HepG2 (cell line): ENCODE data around the gene DNAI4. TPM values are rescaled to one million over a fixed set of nuclear protein-coding genes. Genes with fewer than 3 reads are reported as not detected.

Experiments
- FOXJ3 ChIP-seq: sonication (generic); formaldehyde crosslinking; IDR thresholded peaks from 2 replicates; pipeline ENCODE4 v1.4.0; 2020; ENCODE audit warnings: missing genetic modification reagents, mild to moderate bottlenecking, borderline replicate concordance
- GZF1 ChIP-seq: sonication (generic); formaldehyde crosslinking; IDR thresholded peaks from 2 replicates; pipeline ENCODE4 v1.5.1; 2020; ENCODE audit warnings: mild to moderate bottlenecking, missing genetic modification reagents
- HOXA7 ChIP-seq: sonication (generic); formaldehyde crosslinking; IDR thresholded peaks from 2 replicates; pipeline ENCODE4 v1.8.1; 2022; ENCODE audit warnings: mild to moderate bottlenecking, missing genetic modification reagents, moderate library complexity
- MED1 ChIP-seq: sonication (generic); formaldehyde crosslinking; IDR thresholded peaks from 2 replicates; pipeline ENCODE4 v1.4.0; 2020; ENCODE audit warnings: missing genetic modification reagents
- PRPF4 ChIP-seq: fragments of 200-400 bp; formaldehyde crosslinking; IDR thresholded peaks from 2 replicates; pipeline ENCODE4 v1.6.1; 2016; ENCODE audit warnings: low read length, low read depth; ENCODE audit not compliant: poor library complexity, severe bottlenecking
- SMAD3 ChIP-seq: sonication (generic); formaldehyde crosslinking; IDR thresholded peaks from 2 replicates; pipeline ENCODE4 v1.4.0; 2020; ENCODE audit warnings: missing genetic modification reagents
- STAT5B ChIP-seq: sonication (generic); formaldehyde crosslinking; IDR thresholded peaks from 2 replicates; pipeline ENCODE4 v1.4.0; 2020; ENCODE audit warnings: missing genetic modification reagents
- ZBTB21 ChIP-seq: sonication (generic); formaldehyde crosslinking; IDR thresholded peaks from 2 replicates; pipeline ENCODE4 v1.4.0; 2020; ENCODE audit warnings: missing genetic modification reagents
- ZNF136 ChIP-seq: sonication (generic); formaldehyde crosslinking; IDR thresholded peaks from 2 replicates; pipeline ENCODE4 v1.8.1; 2022; ENCODE audit warnings: low read depth, mild to moderate bottlenecking, moderate library complexity, missing genetic modification reagents
- ZNF557 ChIP-seq: sonication (generic); formaldehyde crosslinking; IDR thresholded peaks from 2 replicates; pipeline ENCODE4 v1.4.0; 2020; ENCODE audit warnings: missing genetic modification reagents
- ZNF615 ChIP-seq: sonication (generic); formaldehyde crosslinking; IDR thresholded peaks from 2 replicates; pipeline ENCODE4 v1.5.0; 2020; ENCODE audit warnings: mild to moderate bottlenecking, missing genetic modification reagents, borderline replicate concordance
- ZNF703 ChIP-seq: sonication (generic); formaldehyde crosslinking; IDR thresholded peaks from 2 replicates; pipeline ENCODE4 v1.5.1; 2020; ENCODE audit warnings: missing genetic modification reagents, mild to moderate bottlenecking, moderate library complexity, borderline replicate concordance
- ZNF782 ChIP-seq: sonication (generic); formaldehyde crosslinking; IDR thresholded peaks from 2 replicates; pipeline ENCODE4 v1.4.0; 2020; ENCODE audit warnings: missing genetic modification reagents, mild to moderate bottlenecking, borderline replicate concordance
- ZSCAN9 ChIP-seq: IDR thresholded peaks from 2 replicates; pipeline ENCODE4 v1.6.1; 2016; ENCODE audit warnings: borderline replicate concordance
- polyA plus RNA-seq, 8 experiments: library from polyadenylated mRNA; depleted of rRNA in 3 of 8; stranded (reverse) in 7 of 8; unstranded in 1 of 8; fragments of >200 nt; fragmentation: Illumina TruSeq in 4 of 8; extraction: Trizol in 4 of 8; gene quantifications; 2 replicates each; pipeline versions ENCODE4 v1.2.1 to v1.2.3, GENCODE V29; 2011 to 2016; ENCODE audit warnings: low read depth in 4 of 8, missing spikeins in 1 of 8, mixed read lengths in 1 of 8; ENCODE audit not compliant: insufficient read depth in 1 of 8
- total RNA-seq, 5 experiments: library from RNA; depleted of rRNA; stranded (reverse); fragments of >200 nt; fragmentation: Illumina TruSeq; extraction: Trizol; gene quantifications; 2 replicates each; pipeline ENCODE4 v1.2.3, GENCODE V29; 2016; ENCODE audit warnings: low read depth in 1 of 5
- TF ChIP-seq, protein P1 (sequence below): sonication (generic); formaldehyde crosslinking; IDR thresholded peaks from 2 replicates; pipeline ENCODE4 v1.5.0; 2020; ENCODE audit warnings: mild to moderate bottlenecking, missing genetic modification reagents
- TF ChIP-seq, protein P2 (sequence below), 2 experiments: fragments of 450-650 bp in 1 of 2; sonication (generic) in 1 of 2; formaldehyde crosslinking; IDR thresholded peaks; 2 replicates each; pipeline versions ENCODE4 v1.5.0 to v1.8.0; 2020 to 2022; ENCODE audit warnings: mild to moderate bottlenecking in 1 of 2, missing genetic modification reagents in 1 of 2
- TF ChIP-seq, protein P3 (sequence below): sonication (generic); formaldehyde crosslinking; IDR thresholded peaks from 2 replicates; pipeline ENCODE4 v1.9.0; 2021; ENCODE audit warnings: missing genetic modification reagents, mild to moderate bottlenecking, borderline replicate concordance
- TF ChIP-seq, protein P4 (sequence below): IDR thresholded peaks from 2 replicates; pipeline ENCODE4 v1.6.1; 2012; ENCODE audit warnings: low read depth, low read length, improper control_type of control experiment
- TF ChIP-seq, protein P5 (sequence below): sonication (generic); formaldehyde crosslinking; IDR thresholded peaks from 2 replicates; pipeline ENCODE4 v1.4.0; 2020; ENCODE audit warnings: missing genetic modification reagents, borderline replicate concordance

The DNAI4 gene
- total and polyA plus RNA-seq, 2 of the 13 experiments (the other 11 are each of a cell fraction or from before 2014, with no cell fraction given), result 0.04 to 0.08 TPM

DNA sequence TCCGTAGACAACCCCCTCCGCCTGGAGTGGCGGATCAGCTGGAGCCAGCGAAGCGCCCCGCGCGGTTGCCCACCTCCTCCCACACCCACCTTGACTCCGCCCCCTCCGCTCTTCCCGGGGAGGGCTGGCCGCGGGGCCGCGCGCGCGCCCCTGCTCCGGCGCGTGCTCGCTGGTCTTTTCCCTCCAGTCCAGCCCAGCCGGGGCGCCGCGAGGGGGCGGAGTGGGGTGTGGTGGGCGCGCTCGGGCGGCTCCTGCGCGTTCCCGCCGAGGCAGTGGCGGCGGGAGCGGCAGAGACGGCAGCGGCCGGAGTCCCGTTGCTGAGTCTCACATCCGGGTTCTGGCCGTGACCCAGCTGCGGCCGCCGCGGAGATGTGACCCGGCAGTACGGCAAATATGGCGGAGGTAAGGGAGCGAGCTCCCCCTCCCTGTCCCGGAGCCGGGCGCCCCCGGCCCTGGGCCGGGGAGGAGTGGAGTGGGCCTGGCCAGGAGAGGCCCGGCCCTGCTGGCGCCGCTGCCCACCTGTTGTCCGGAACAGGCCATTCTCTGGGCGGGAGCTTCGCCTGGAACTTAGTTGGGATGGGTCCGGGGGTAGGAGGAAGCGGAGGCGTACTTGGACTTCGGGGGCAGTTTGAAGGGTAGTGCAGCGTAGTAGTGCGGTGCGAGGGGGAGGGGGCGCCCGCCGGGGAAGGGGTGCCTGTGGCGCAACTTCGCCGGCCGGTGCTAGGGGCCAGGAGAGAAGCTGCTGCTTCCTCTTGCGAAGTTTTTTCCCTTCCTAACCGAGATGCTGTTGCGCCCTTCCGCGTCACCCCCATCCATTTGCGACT is 5.6 kb upstream of the DNAI4 start (continued):
- TF ChIP-seq, protein P1, sequence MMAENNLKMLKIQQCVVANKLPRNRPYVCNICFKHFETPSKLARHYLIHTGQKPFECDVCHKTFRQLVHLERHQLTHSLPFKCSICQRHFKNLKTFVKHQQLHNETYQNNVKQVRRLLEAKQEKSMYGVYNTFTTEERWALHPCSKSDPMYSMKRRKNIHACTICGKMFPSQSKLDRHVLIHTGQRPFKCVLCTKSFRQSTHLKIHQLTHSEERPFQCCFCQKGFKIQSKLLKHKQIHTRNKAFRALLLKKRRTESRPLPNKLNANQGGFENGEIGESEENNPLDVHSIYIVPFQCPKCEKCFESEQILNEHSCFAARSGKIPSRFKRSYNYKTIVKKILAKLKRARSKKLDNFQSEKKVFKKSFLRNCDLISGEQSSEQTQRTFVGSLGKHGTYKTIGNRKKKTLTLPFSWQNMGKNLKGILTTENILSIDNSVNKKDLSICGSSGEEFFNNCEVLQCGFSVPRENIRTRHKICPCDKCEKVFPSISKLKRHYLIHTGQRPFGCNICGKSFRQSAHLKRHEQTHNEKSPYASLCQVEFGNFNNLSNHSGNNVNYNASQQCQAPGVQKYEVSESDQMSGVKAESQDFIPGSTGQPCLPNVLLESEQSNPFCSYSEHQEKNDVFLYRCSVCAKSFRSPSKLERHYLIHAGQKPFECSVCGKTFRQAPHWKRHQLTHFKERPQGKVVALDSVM (CRISPR knock-in tag), result peak; percentile 80
- TF ChIP-seq, protein P2, sequence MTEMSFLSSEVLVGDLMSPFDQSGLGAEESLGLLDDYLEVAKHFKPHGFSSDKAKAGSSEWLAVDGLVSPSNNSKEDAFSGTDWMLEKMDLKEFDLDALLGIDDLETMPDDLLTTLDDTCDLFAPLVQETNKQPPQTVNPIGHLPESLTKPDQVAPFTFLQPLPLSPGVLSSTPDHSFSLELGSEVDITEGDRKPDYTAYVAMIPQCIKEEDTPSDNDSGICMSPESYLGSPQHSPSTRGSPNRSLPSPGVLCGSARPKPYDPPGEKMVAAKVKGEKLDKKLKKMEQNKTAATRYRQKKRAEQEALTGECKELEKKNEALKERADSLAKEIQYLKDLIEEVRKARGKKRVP (CRISPR knock-in tag; IDR thresholded peaks at IDR 0.05), result no peak
- TF ChIP-seq PRPF4, result no peak
- TF ChIP-seq ZBTB21 (CRISPR knock-in tag), result no peak
- TF ChIP-seq, protein P3, sequence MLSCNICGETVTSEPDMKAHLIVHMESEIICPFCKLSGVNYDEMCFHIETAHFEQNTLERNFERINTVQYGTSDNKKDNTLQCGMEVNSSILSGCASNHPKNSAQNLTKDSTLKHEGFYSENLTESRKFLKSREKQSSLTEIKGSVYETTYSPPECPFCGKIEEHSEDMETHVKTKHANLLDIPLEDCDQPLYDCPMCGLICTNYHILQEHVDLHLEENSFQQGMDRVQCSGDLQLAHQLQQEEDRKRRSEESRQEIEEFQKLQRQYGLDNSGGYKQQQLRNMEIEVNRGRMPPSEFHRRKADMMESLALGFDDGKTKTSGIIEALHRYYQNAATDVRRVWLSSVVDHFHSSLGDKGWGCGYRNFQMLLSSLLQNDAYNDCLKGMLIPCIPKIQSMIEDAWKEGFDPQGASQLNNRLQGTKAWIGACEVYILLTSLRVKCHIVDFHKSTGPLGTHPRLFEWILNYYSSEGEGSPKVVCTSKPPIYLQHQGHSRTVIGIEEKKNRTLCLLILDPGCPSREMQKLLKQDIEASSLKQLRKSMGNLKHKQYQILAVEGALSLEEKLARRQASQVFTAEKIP (CRISPR knock-in tag), result no peak
- TF ChIP-seq, protein P4, sequence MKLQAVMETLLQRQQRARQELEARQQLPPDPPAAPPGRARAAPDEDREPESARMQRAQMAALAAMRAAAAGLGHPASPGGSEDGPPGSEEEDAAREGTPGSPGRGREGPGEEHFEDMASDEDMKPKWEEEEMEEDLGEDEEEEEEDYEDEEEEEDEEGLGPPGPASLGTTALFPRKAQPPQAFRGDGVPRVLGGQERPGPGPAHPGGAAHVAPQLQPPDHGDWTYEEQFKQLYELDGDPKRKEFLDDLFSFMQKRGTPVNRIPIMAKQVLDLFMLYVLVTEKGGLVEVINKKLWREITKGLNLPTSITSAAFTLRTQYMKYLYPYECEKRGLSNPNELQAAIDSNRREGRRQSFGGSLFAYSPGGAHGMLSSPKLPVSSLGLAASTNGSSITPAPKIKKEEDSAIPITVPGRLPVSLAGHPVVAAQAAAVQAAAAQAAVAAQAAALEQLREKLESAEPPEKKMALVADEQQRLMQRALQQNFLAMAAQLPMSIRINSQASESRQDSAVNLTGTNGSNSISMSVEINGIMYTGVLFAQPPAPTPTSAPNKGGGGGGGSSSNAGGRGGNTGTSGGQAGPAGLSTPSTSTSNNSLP, result no peak
- no peak for TF ChIP-seq SMAD3 (CRISPR knock-in tag)
- no peak for TF ChIP-seq FOXJ3
- TF ChIP-seq MED1 (CRISPR knock-in tag), result peak; percentile 27; the same call in 1 of the 2 replicates
- no peak for TF ChIP-seq ZNF703 (CRISPR knock-in tag)
- no peak for TF ChIP-seq HOXA7 (CRISPR knock-in tag)
- no peak for TF ChIP-seq ZSCAN9 (CRISPR knock-in tag)
- TF ChIP-seq ZNF557 (CRISPR knock-in tag), result no peak
- no peak for TF ChIP-seq ZNF136 (CRISPR knock-in tag)
- TF ChIP-seq, protein P5, sequence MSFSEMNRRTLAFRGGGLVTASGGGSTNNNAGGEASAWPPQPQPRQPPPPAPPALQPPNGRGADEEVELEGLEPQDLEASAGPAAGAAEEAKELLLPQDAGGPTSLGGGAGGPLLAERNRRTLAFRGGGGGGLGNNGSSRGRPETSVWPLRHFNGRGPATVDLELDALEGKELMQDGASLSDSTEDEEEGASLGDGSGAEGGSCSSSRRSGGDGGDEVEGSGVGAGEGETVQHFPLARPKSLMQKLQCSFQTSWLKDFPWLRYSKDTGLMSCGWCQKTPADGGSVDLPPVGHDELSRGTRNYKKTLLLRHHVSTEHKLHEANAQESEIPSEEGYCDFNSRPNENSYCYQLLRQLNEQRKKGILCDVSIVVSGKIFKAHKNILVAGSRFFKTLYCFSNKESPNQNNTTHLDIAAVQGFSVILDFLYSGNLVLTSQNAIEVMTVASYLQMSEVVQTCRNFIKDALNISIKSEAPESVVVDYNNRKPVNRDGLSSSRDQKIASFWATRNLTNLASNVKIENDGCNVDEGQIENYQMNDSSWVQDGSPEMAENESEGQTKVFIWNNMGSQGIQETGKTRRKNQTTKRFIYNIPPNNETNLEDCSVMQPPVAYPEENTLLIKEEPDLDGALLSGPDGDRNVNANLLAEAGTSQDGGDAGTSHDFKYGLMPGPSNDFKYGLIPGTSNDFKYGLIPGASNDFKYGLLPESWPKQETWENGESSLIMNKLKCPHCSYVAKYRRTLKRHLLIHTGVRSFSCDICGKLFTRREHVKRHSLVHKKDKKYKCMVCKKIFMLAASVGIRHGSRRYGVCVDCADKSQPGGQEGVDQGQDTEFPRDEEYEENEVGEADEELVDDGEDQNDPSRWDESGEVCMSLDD (CRISPR knock-in tag), result peak; percentile 85; the same call in 1 of the 2 replicates
- TF ChIP-seq ZNF615 (CRISPR knock-in tag), result 0 out of 2 replicates have a peak, but pooled peaks have one; percentile 51
- TF ChIP-seq ZNF782 (CRISPR knock-in tag), result peak; percentile 59
- no peak for TF ChIP-seq GZF1
- TF ChIP-seq STAT5B (CRISPR knock-in tag), result no peak
